SW480 (cell line): Measurements from ENCODE around the gene VAV2.

Source experiments
- DNase-seq: peaks from one replicate; pipeline ENCODE4 v3.0.0-alpha.2; 2016; ENCODE audit warnings: low spot score

Gene VAV2

GRCh38 chr9:133851693-133852092 lies 140.4 kb downstream of the VAV2 start:
- no peak for DNase-seq

GRCh38 chr9:133850937-133851336 lies 141.2 kb downstream of the VAV2 start:
- no peak for DNase-seq

- no peak for DNase-seq
These were observed 142.0 kb downstream of the VAV2 start for GRCh38 chr9:133850161-133850560.

GRCh38 chr9:133849110-133849670 lies 142.9 kb downstream of the VAV2 start:
- no peak for DNase-seq

GRCh38 chr9:133848471-133849109 lies 143.5 kb downstream of the VAV2 start:
- no peak for DNase-seq

- no peak for DNase-seq
These were observed 145.5 kb downstream of the VAV2 start for GRCh38 chr9:133846483-133847090.

- no peak for DNase-seq
These were observed 146.7 kb downstream of the VAV2 start for GRCh38 chr9:133845440-133845839.

GRCh38 chr9:133844881-133845410 lies 147.2 kb downstream of the VAV2 start:
- DNase-seq = no peak

GRCh38 chr9:133844398-133844784 lies 147.7 kb downstream of the VAV2 start:
- DNase-seq = no peak

- DNase-seq = no peak
These were observed 148.2 kb downstream of the VAV2 start for GRCh38 chr9:133843751-133844397.

GRCh38 chr9:133843250-133843649 lies 148.9 kb downstream of the VAV2 start:
- no peak for DNase-seq

- no peak for DNase-seq
These were observed 149.3 kb downstream of the VAV2 start for GRCh38 chr9:133842721-133843227.

GRCh38 chr9:133842174-133842573 lies 149.9 kb downstream of the VAV2 start:
- DNase-seq = no peak

- DNase-seq = no peak
These were observed 150.8 kb downstream of the VAV2 start for GRCh38 chr9:133841167-133841812.

- DNase-seq = no peak
These were observed 152.2 kb downstream of the VAV2 start for GRCh38 chr9:133839822-133840329.

- no peak for DNase-seq
These were observed 153.1 kb downstream of the VAV2 start for GRCh38 chr9:133838859-133839507.

GRCh38 chr9:133837627-133838597 lies 154.2 kb downstream of the VAV2 start:
- no peak for DNase-seq

- DNase-seq = no peak
These were observed 155.3 kb downstream of the VAV2 start for GRCh38 chr9:133836818-133837217.

GRCh38 chr9:133836001-133836758 lies 155.9 kb downstream of the VAV2 start:
- no peak for DNase-seq
